Vagina (tissue), 2 donors: Measurements from ENCODE around the gene CFAP92. TPM values are rescaled to one million over a fixed set of nuclear protein-coding genes. Genes with fewer than 3 reads are reported as not detected.
A peak's percentile ranks its signal among the peaks of the same experiment; 100 is the strongest.

Experiments
- DNase-seq, 2 donors: peaks; one replicate each; pipeline ENCODE4 v3.0.0-alpha.2; 2017; ENCODE audit errors: extremely low spot score in 2 of 2
- H3K27ac ChIP-seq: fragments of 200-600 bp; sonication (generic); one replicate; pipeline ENCODE4 v1.5.1; 2019
- H3K27me3 ChIP-seq: fragments of 200-600 bp; sonication (generic); one replicate; pipeline ENCODE4 v1.5.1; 2019
- H3K36me3 ChIP-seq, 2 donors: fragments of 200-600 bp; sonication (generic); one replicate each; pipeline ENCODE4 v1.5.1; 2017 to 2019
- H3K4me1 ChIP-seq: fragments of 200-600 bp; sonication (generic); one replicate; pipeline ENCODE4 v1.5.1; 2019
- H3K4me3 ChIP-seq, 2 donors: fragments of 200-600 bp; sonication (generic); 1 replicate in 1 of 2; 2 replicates in 1 of 2; pipeline ENCODE4 v1.5.1; 2016 to 2019
- H3K9me3 ChIP-seq: fragments of 200-600 bp; sonication (generic); one replicate; pipeline ENCODE4 v1.5.1; 2019
- POLR2A ChIP-seq, 2 donors: fragments of 450-650 bp; IDR thresholded peaks; one replicate each; pipeline ENCODE4 v1.6.1; 2017; ENCODE audit warnings: antibody characterized with exemption in 2 of 2, mild to moderate bottlenecking in 2 of 2, moderate library complexity in 2 of 2
- POLR2AphosphoS5 ChIP-seq, 2 donors: sonication (generic); formaldehyde crosslinking; IDR thresholded peaks; one replicate each; pipeline ENCODE4 v1.9.0; 2017; ENCODE audit warnings: antibody characterized with exemption in 2 of 2, mild to moderate bottlenecking in 2 of 2, low read depth in 1 of 2; ENCODE audit not compliant: insufficient read depth in 1 of 2
- intact Hi-C: fragments of 100-400 bp; cut with DNase I; formaldehyde crosslinking; loops from one replicate; pipeline ENCODE4 v1.15.1; 2023
- total RNA-seq: library from RNA; depleted of rRNA; stranded (reverse); fragments of >200 nt; gene quantifications from one replicate; pipeline ENCODE4 v1.2.3, GENCODE V29; 2016
- TF ChIP-seq, protein P1 (sequence below), 3 experiments: fragments of 450-650 bp in 2 of 3; fragments of 200-600 bp in 1 of 3; sonication (generic) in 1 of 3; IDR thresholded peaks; one replicate each; pipeline ENCODE4 v1.5.1; 2017 to 2019; ENCODE audit warnings: antibody characterized with exemption in 3 of 3, mild to moderate bottlenecking in 2 of 3, moderate library complexity in 2 of 3

CFAP92 gene
- total RNA-seq, 1 donor from 2014 or later = not detected

DNA sequence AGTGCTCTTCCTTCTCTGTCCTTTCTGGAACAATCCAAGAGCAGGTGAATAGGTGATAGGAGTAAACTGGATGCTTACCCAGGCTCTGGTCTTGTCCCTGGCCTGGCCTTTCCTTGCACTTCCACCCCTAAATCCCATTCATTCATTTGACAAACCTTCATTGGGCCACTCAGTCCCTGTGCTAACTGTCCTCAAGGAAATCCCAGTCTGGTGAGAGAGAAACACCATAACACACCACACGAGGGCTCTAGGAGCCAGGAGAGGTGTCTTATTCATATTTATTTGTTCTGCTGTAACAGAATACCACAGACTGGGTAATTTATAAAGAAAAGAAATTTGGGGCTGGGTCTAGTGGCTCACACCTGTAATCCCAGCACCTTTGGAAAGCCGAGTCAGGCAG, 30.0 kb upstream of the CFAP92 start:
- no peak for DNase-seq
- no peaks in the 10 kb centered on the region for H3K27me3 ChIP-seq
- H3K9me3 ChIP-seq = no peaks in the 10 kb centered on the region
- peaks cover 51% of the 10 kb centered on the region for H3K4me1 ChIP-seq
- H3K4me3 ChIP-seq = no peak overlapping the region
- peak overlapping the region; percentile 31 for H3K27ac ChIP-seq
- intact Hi-C loops = no loop called here
- TF ChIP-seq POLR2A (IDR thresholded peaks at IDR 0.05) = no peak
- no peak for TF ChIP-seq POLR2AphosphoS5 (IDR thresholded peaks at IDR 0.05; ENCODE audit: insufficient read depth in 1 of 2, low read depth in 1 of 2)
- TF ChIP-seq, protein P1, sequence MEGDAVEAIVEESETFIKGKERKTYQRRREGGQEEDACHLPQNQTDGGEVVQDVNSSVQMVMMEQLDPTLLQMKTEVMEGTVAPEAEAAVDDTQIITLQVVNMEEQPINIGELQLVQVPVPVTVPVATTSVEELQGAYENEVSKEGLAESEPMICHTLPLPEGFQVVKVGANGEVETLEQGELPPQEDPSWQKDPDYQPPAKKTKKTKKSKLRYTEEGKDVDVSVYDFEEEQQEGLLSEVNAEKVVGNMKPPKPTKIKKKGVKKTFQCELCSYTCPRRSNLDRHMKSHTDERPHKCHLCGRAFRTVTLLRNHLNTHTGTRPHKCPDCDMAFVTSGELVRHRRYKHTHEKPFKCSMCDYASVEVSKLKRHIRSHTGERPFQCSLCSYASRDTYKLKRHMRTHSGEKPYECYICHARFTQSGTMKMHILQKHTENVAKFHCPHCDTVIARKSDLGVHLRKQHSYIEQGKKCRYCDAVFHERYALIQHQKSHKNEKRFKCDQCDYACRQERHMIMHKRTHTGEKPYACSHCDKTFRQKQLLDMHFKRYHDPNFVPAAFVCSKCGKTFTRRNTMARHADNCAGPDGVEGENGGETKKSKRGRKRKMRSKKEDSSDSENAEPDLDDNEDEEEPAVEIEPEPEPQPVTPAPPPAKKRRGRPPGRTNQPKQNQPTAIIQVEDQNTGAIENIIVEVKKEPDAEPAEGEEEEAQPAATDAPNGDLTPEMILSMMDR (IDR thresholded peaks at IDR 0.05) = no peak
- no peaks in the 10 kb centered on the region for H3K36me3 ChIP-seq

DNA sequence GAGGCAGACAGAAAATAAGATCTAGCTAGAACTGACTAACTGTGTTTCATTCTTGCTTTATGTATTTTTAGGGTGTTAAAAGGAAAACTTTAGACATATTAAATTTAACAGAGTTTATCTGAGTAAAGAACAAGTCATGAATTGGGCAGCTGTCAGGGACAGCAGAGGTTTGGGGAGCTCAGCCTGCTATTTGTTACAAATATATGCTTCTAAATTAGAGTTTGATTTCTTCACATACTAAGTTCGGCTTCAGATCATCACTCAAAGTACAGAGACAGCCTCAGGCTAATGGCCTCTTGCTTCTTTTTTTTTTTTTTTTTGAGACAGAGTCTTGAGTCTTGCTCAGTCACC, 29.1 kb upstream of the CFAP92 start:
- no peak for TF ChIP-seq POLR2A (IDR thresholded peaks at IDR 0.05)
- DNase-seq = no peak
- intact Hi-C loops = no loop called here
- no peaks in the 10 kb centered on the region for H3K36me3 ChIP-seq
- H3K4me1 ChIP-seq = peaks cover 53% of the 10 kb centered on the region
- peak overlapping the region; percentile 31 for H3K27ac ChIP-seq
- no peaks in the 10 kb centered on the region for H3K27me3 ChIP-seq
- H3K4me3 ChIP-seq = no peak overlapping the region
- no peaks in the 10 kb centered on the region for H3K9me3 ChIP-seq

DNA sequence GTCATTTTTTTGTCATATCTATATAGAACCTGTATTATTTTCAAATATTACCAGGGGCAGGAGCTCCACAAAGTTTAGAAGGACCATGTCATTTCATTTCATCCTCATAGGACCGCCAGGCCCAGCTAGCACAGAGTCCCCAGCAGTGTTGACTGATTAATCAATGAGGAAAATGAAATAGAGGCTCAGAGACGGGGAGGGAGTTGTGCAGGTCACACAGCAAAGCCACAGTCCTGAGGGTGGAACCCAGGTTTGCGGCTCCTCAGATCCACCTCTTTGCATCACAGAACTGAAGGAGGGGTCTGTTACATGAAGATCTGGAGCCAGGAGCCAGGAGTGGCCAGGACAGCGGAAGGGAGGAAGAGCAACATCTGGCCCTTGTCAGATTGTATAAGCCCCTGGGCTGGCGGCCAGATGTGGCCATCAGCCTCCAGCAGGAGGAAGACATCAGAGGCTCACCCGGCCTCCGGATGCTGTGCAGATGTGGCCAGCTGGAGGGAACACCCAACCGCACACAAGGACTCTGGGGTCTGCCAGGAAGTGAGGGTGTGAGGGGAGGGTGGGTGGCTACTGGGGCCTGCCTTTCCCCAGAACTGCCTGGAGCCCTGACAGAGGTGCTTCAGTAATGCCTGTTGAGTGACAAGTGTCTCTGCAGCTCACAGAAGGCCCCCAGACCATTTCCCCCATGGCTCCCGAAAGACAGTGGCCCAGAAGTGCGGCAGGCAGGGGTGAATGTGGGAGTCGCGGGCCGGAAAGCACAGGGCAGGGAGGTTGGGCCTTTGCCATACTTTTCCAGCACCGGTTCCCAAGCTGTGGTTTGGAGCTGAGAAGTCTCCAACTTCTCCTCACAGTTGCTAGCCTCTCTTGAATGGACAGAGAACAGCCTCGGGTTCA, 28.5 kb upstream of the CFAP92 start:
- intact Hi-C loops = no loop called here
- Histone ChIP-seq H3K36me3 (no peaks in the 10 kb centered on the region), H3K4me3 (no peak overlapping the region), H3K4me1 (peaks cover 53% of the 10 kb centered on the region), H3K9me3 (no peaks in the 10 kb centered on the region), H3K27me3 (no peaks in the 10 kb centered on the region), H3K27ac (peak overlapping the region; percentile 31)
- no peak for DNase-seq
- peak in 1 of 2 donors; percentile 84 for TF ChIP-seq POLR2AphosphoS5 (IDR thresholded peaks at IDR 0.05; ENCODE audit: insufficient read depth in 1 of 2, low read depth in 1 of 2)
- TF ChIP-seq, protein P1 (IDR thresholded peaks at IDR 0.05) = no peak

DNA sequence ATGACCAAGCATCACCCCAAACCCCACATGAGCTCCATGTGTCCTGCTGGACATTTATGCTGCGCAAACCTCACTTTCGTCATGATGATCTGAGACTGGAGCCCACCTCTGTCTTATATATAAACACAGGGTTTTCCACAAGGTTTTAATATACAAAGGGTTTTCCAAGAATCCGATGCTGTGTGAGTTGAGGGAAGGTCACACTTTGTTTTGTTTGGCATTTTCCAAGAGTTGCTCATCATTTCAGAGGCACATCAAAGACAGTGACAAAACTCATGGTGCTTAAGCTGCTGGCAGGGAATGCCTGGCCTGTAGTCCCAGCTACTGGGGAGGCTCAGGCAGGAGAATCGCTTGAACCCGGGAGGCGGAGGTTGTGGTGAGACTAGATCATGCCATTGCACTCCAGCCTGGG, 27.3 kb upstream of the CFAP92 start:
- Histone ChIP-seq H3K4me1 (peaks cover 54% of the 10 kb centered on the region), H3K36me3 (no peaks in the 10 kb centered on the region), H3K4me3 (no peak overlapping the region), H3K27me3 (no peaks in the 10 kb centered on the region), H3K9me3 (no peaks in the 10 kb centered on the region), H3K27ac (no peak overlapping the region)
- TF ChIP-seq, protein P1 (IDR thresholded peaks at IDR 0.05) = no peak
- DNase-seq = no peak
- intact Hi-C loops = no loop called here

DNA sequence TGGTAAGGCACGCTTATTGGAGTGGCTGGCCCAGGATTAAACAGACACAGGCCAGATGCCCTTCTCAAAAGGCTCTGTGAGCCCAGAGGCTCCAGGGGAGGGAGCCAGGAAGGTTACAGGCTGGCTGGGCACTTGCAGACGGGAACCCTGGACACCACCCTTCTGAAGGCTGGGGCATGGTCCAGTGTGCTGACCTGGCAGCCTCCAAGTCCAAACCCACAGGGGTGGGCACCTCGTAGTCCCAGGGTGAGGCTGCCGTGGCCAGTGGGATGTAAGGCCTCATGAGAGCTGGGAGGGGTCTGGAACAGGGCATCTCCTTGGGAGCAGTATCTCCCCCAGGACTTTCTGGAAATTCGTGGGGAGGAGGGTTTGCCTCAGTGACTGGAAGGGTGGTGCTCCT, 26.8 kb upstream of the CFAP92 start:
- intact Hi-C loops = no loop called here
- TF ChIP-seq, protein P1 (IDR thresholded peaks at IDR 0.05) = no peak
- H3K4me3 ChIP-seq = no peak overlapping the region
- H3K4me1 ChIP-seq = peaks cover 54% of the 10 kb centered on the region
- DNase-seq = no peak
- no peaks in the 10 kb centered on the region for H3K9me3 ChIP-seq
- H3K27me3 ChIP-seq = no peaks in the 10 kb centered on the region
- H3K36me3 ChIP-seq = no peaks in the 10 kb centered on the region
- H3K27ac ChIP-seq = no peak overlapping the region
